Karpas-422 (cell line): Measurements from ENCODE around the gene MAB21L4. TPM values are rescaled to one million over a fixed set of nuclear protein-coding genes. Genes with fewer than 3 reads are reported as not detected.

Experiments used
- DNase-seq: peaks from one replicate; pipeline ENCODE4 v3.0.0-alpha.2; 2015
- H2AFZ ChIP-seq: fragments of 200-600 bp; sonication (generic); 2 replicates; pipeline ENCODE4 v1.6.1; 2014; ENCODE audit warnings: antibody characterized with exemption, low read length, mixed read lengths
- H3K27ac ChIP-seq: fragments of 200-600 bp; sonication (generic); 2 replicates; pipeline ENCODE4 v1.5.1; 2014; ENCODE audit warnings: mild to moderate bottlenecking, low read length, moderate library complexity
- H3K27me3 ChIP-seq: fragments of 200-600 bp; sonication (generic); 2 replicates; pipeline ENCODE4 v1.6.1; 2014; ENCODE audit warnings: low read length, mixed read lengths
- H3K36me3 ChIP-seq: fragments of 200-600 bp; sonication (generic); 2 replicates; pipeline ENCODE4 v1.6.1; 2014; ENCODE audit warnings: low read length, mixed read lengths; ENCODE audit not compliant: insufficient read depth
- H3K4me1 ChIP-seq: fragments of 200-600 bp; sonication (generic); 2 replicates; pipeline ENCODE4 v1.6.1; 2014; ENCODE audit warnings: mild to moderate bottlenecking, low read length, mixed read lengths
- H3K4me2 ChIP-seq: fragments of 200-600 bp; sonication (generic); 2 replicates; pipeline ENCODE4 v1.6.1; 2014; ENCODE audit warnings: low read length, low read depth, mild to moderate bottlenecking; ENCODE audit not compliant: poor library complexity, severe bottlenecking
- H3K4me3 ChIP-seq: fragments of 200-600 bp; sonication (generic); 2 replicates; pipeline ENCODE4 v1.5.1; 2014; ENCODE audit warnings: mild to moderate bottlenecking, antibody characterized with exemption, low read length, mixed read lengths
- H3K79me2 ChIP-seq: fragments of 200-600 bp; sonication (generic); 2 replicates; pipeline ENCODE4 v1.6.1; 2014; ENCODE audit warnings: mild to moderate bottlenecking, low read length, mixed read lengths
- H3K9ac ChIP-seq: fragments of 200-600 bp; sonication (generic); 2 replicates; pipeline ENCODE4 v1.6.0; 2014; ENCODE audit warnings: low read length
- H3K9me2 ChIP-seq: fragments of 200-600 bp; sonication (generic), shearing (Covaris generic); replicated peaks from 2 replicates; pipeline ENCODE4 v1.6.0; 2014; ENCODE audit warnings: mild to moderate bottlenecking, low read length, moderate library complexity; ENCODE audit not compliant: insufficient read depth
- H3K9me3 ChIP-seq: fragments of 300-700, 200-600 bp; sonication (generic); 2 replicates; pipeline ENCODE4 v1.6.1; 2014; ENCODE audit warnings: low read length, mixed read lengths
- H4K20me1 ChIP-seq: fragments of 200-600 bp; sonication (generic); 2 replicates; pipeline ENCODE4 v1.6.1; 2014; ENCODE audit warnings: mild to moderate bottlenecking, antibody characterized with exemption, low read length, low read depth; ENCODE audit not compliant: insufficient read depth
- total RNA-seq: library from RNA; depleted of rRNA; stranded (reverse); fragments of >200 nt; shearing (Covaris generic); gene quantifications from 2 replicates; pipeline ENCODE4 v1.2.3, GENCODE V29; 2014; ENCODE audit warnings: low replicate concordance

The MAB21L4 gene
- total RNA-seq, 1 experiment from 2014 or later, result not detected

GRCh38 chr2:240874715-240875227 is 21.2 kb downstream of the MAB21L4 start:
- no peak for DNase-seq
- Histone ChIP-seq H3K27ac (no peak overlapping the region), H3K4me2 (no peak overlapping the region), H3K9ac (no peak overlapping the region), H3K36me3 (no peaks in the 10 kb centered on the region), H3K4me3 (no peak overlapping the region), H3K79me2 (no peaks in the 10 kb centered on the region), H4K20me1 (peaks cover 4% of the 10 kb centered on the region; the same call in 1 of the 2 replicates), H2AFZ (no peak overlapping the region), H3K9me2 (no peaks in the 10 kb centered on the region), H3K27me3 (no peaks in the 10 kb centered on the region), H3K9me3 (no peaks in the 10 kb centered on the region), H3K4me1 (peaks cover 3% of the 10 kb centered on the region)

- no peak for DNase-seq
- no peak overlapping the region for H2AFZ ChIP-seq
- no peak overlapping the region for H3K4me3 ChIP-seq
- H3K4me1 ChIP-seq, result peaks cover 3% of the 10 kb centered on the region
- no peak overlapping the region for H3K4me2 ChIP-seq
- H3K79me2 ChIP-seq, result no peaks in the 10 kb centered on the region
- H3K27ac ChIP-seq, result no peak overlapping the region
- no peaks in the 10 kb centered on the region for H3K27me3 ChIP-seq
- no peaks in the 10 kb centered on the region for H3K9me2 ChIP-seq
- peaks cover 4% of the 10 kb centered on the region; the same call in 1 of the 2 replicates for H4K20me1 ChIP-seq
- H3K9me3 ChIP-seq, result no peaks in the 10 kb centered on the region
- H3K9ac ChIP-seq, result no peak overlapping the region
- H3K36me3 ChIP-seq, result no peaks in the 10 kb centered on the region
Measured at GRCh38 chr2:240873805-240874714, 21.9 kb downstream of the MAB21L4 start.

GRCh38 chr2:240873098-240873788 is 22.7 kb downstream of the MAB21L4 start:
- no peaks in the 10 kb centered on the region for H3K79me2 ChIP-seq
- H3K27me3 ChIP-seq, result no peaks in the 10 kb centered on the region
- DNase-seq, result no peak
- H3K4me1 ChIP-seq, result peaks cover 3% of the 10 kb centered on the region
- no peaks in the 10 kb centered on the region for H3K9me2 ChIP-seq
- H3K9me3 ChIP-seq, result no peaks in the 10 kb centered on the region
- H4K20me1 ChIP-seq, result peaks cover 4% of the 10 kb centered on the region; the same call in 1 of the 2 replicates
- no peak overlapping the region for H3K27ac ChIP-seq
- no peak overlapping the region for H3K9ac ChIP-seq
- H3K4me2 ChIP-seq, result no peak overlapping the region
- no peak overlapping the region for H2AFZ ChIP-seq
- H3K4me3 ChIP-seq, result no peak overlapping the region
- no peaks in the 10 kb centered on the region for H3K36me3 ChIP-seq

GRCh38 chr2:240872317-240873097 is 23.4 kb downstream of the MAB21L4 start:
- Histone ChIP-seq H3K27ac (no peak overlapping the region), H3K9ac (no peak overlapping the region), H3K9me3 (no peaks in the 10 kb centered on the region), H3K36me3 (no peaks in the 10 kb centered on the region), H3K4me3 (no peak overlapping the region), H4K20me1 (peaks cover 4% of the 10 kb centered on the region; the same call in 1 of the 2 replicates), H3K27me3 (no peaks in the 10 kb centered on the region), H2AFZ (no peak overlapping the region), H3K4me1 (peaks cover 3% of the 10 kb centered on the region), H3K4me2 (no peak overlapping the region), H3K9me2 (no peaks in the 10 kb centered on the region), H3K79me2 (no peaks in the 10 kb centered on the region)
- no peak for DNase-seq

- Histone ChIP-seq H3K4me1 (peaks cover 3% of the 10 kb centered on the region), H3K79me2 (no peaks in the 10 kb centered on the region), H3K36me3 (no peaks in the 10 kb centered on the region), H3K4me3 (no peak overlapping the region), H3K27me3 (no peaks in the 10 kb centered on the region), H3K27ac (no peak overlapping the region), H3K9me2 (no peaks in the 10 kb centered on the region), H3K9ac (no peak overlapping the region), H4K20me1 (peaks cover 4% of the 10 kb centered on the region; the same call in 1 of the 2 replicates), H3K9me3 (no peaks in the 10 kb centered on the region), H2AFZ (no peak overlapping the region), H3K4me2 (no peak overlapping the region)
- no peak for DNase-seq
Measured at GRCh38 chr2:240871071-240871958, 24.6 kb downstream of the MAB21L4 start.

GRCh38 chr2:240869956-240870875 is 25.7 kb downstream of the MAB21L4 start:
- Histone ChIP-seq H3K9me2 (no peaks in the 10 kb centered on the region), H3K4me2 (no peak overlapping the region)
- DNase-seq, result no peak

More at GRCh38 chr2:240869956-240870875, 25.7 kb downstream of the MAB21L4 start:
- H3K4me1 ChIP-seq, result peaks cover 3% of the 10 kb centered on the region
- no peak overlapping the region for H2AFZ ChIP-seq
- no peak overlapping the region for H3K9ac ChIP-seq
- no peaks in the 10 kb centered on the region for H3K9me3 ChIP-seq
- no peaks in the 10 kb centered on the region for H3K27me3 ChIP-seq
- no peak overlapping the region for H3K27ac ChIP-seq
- H4K20me1 ChIP-seq, result peaks cover 4% of the 10 kb centered on the region; the same call in 1 of the 2 replicates
- no peaks in the 10 kb centered on the region for H3K36me3 ChIP-seq
- H3K4me3 ChIP-seq, result no peak overlapping the region
- no peaks in the 10 kb centered on the region for H3K79me2 ChIP-seq
